ENCODE measurements around the gene RAB17. TPM values are rescaled to one million over a fixed set of nuclear protein-coding genes. Genes with fewer than 3 reads are reported as not detected.

The RAB17 gene
- total and polyA plus RNA-seq, 2 of the 4 experiments (the other 2 are of a cell fraction): 0.41 TPM; not detected in 1

DNA sequence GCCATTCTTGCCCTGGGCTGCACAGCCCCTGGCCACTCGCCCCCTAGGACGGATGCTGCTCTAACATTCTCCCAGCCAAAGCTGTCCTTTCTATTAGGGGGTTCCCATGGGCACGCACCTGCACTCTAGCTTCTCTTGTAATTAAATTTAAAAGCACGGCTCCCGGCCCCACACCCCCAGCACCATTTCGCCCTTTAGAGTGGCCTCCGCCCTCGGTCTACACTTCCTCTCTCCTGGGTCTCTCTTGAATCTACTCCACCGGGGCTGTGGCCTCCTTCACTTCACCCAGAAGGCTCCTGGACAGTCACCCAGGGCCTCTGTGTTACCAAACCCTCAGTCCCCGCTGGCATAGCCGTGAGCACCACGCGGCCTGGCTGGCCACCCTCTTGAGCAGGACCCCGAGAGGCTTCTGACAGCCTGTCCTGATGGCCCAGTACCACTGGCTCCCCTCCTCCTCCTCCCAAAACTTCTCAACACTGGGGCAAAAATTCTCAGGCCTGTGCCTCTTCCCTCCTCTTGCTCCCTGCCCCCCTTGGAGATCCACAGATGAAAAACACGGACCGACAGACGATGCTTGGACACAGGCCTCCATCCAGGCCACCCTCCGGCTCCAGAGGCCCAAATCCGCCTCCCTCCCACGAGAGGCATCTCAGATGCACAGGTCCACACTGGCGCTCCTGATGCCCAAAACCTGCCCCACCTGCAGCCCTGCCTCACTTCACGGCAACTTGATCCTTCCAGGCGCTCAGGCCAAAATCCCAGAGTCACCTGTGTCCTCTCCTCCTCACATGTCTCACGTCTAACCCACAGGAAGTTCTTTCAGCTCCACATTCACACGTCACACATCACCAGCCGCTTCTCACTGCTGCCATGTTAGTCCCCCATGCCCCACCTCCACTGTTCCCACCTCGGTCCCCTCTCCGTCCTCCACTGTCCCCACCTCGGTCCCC lies 6.9 kb upstream of the RAB17 start (continued):
- TF ChIP-seq RCOR1 (IDR thresholded peaks at IDR 0.05; ENCODE audit: insufficient replicate concordance, low read length) (no peak), POLR2A (IDR thresholded peaks at IDR 0.05; ENCODE audit: low read depth, low read length) (no peak)

DNA sequence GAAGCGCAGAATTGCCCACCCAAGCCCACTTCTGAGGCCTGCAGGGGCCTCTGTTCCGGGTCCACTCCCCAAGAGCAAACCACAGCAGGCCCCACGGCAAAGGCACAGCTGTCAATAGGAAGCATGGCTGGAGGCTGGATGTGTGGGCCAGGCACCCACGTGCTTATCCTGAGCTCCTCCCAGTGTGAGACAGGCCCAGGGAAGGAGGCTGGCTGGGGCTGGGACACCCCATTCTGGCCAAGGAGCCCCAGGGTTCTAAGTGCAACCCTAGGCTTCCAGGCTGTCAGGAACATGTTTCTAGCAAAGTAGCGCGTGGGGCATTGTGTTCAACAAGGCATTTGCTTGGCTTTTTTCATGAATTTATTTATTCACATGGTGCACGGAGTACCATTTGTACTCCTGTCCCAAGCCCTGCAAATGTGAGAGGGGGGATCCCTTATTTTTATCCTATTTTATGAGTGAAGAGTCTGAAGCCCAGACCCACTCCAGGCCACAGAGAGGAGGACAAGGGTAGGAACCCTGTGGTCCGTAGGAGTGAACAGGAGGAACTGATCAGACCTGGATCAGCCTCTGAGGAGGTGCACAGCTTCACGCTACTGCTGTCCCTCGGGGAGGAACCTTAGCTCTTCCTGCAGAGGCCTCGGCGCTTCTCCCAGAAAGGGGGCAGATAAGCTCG lies 6.1 kb upstream of the RAB17 start:
- ATAC-seq (ENCODE audit: low read depth): no peak

More for the DNA sequence above, 6.1 kb upstream of the RAB17 start:
- Histone ChIP-seq H2BK15ac (ENCODE audit: low read depth, low read length) (no peak overlapping the region), H2AK5ac (ENCODE audit: low read depth, low read length) (no peak overlapping the region), H2AK9ac (replicated peaks; ENCODE audit: low read depth, low read length, poor library complexity) (no peak overlapping the region), H3K4me1 (ENCODE audit: control insufficient read depth, insufficient read depth, low read length) (peaks cover 7% of the 10 kb centered on the region), H2BK20ac (ENCODE audit: low read depth, low read length) (no peak overlapping the region), H3K56ac (ENCODE audit: extremely low read depth, insufficient read depth, low read length) (no peak overlapping the region), H2BK5ac (ENCODE audit: low read depth, low read length, poor library complexity, severe bottlenecking) (no peak overlapping the region), H4K20me1 (ENCODE audit: insufficient read depth, low read length) (no peaks in the 10 kb centered on the region), H2AFZ (replicated peaks; ENCODE audit: low read length, poor library complexity) (peak overlapping the region; percentile 19), H3K27me3 (ENCODE audit: control insufficient read depth, insufficient read depth, low read length) (no peaks in the 10 kb centered on the region), H3K9ac (ENCODE audit: low read depth, low read length) (no peak overlapping the region), H3K4ac (ENCODE audit: low read depth, low read length) (no peak overlapping the region), H3K18ac (ENCODE audit: low read depth, low read length) (no peak overlapping the region), H4K5ac (ENCODE audit: low read depth, low read length) (no peak overlapping the region), H2BK120ac (ENCODE audit: low read depth, low read length) (no peak overlapping the region), H4K8ac (ENCODE audit: low read depth in 2 of 2, low read length in 2 of 2) (no peak overlapping the region), H3K4me3 (ENCODE audit: insufficient read depth, low read depth, low read length) (no peak overlapping the region), H3K23ac (ENCODE audit: low read depth, low read length) (no peak overlapping the region), H3K27ac (ENCODE audit: insufficient read depth, low read length) (no peak overlapping the region), H3K9me3 (ENCODE audit: control insufficient read depth, insufficient read depth, low read length) (no peaks in the 10 kb centered on the region), H3K79me1 (ENCODE audit: low read depth in 1 of 2, low read length in 2 of 2) (no peaks in the 10 kb centered on the region), H3K36me3 (ENCODE audit: control insufficient read depth, insufficient read depth, low read length) (no peaks in the 10 kb centered on the region), H3K14ac (replicated peaks; ENCODE audit: low read depth, low read length) (no peak overlapping the region), H3K9me1 (ENCODE audit: insufficient read depth, low read length) (0 out of 2 replicates have a peak, but pooled peaks cover 3% of the 10 kb centered on the region), H3K4me2 (ENCODE audit: low read depth, low read length) (no peak overlapping the region), H4K91ac (ENCODE audit: insufficient read depth, low read depth, low read length) (no peak overlapping the region)
- no TSS peak for BruUV-seq (replicated peaks)
- intact Hi-C loops (cut with micrococcal nuclease): no loop called here
- ChIA-PET CTCF (no interaction called here), POLR2A (ENCODE audit: unreplicated experiment) (no interaction called here)
- no peak for DNase-seq
- dilution Hi-C loops (cut with HindIII; ENCODE audit: low sequenced_read_pairs, unreplicated experiment): no loop called here
- WGBS, 2 experiments (ENCODE audit: extremely low coverage in 2 of 2, insufficient read length in 1 of 2): 85% methylated on average over 9 of the region's 13 CpGs; no CpG with 5 or more reads in 1 of the 2 experiments
- no peak for TF ChIP-seq RCOR1 (IDR thresholded peaks at IDR 0.05; ENCODE audit: insufficient replicate concordance, low read length)
- TF ChIP-seq, protein P1, sequence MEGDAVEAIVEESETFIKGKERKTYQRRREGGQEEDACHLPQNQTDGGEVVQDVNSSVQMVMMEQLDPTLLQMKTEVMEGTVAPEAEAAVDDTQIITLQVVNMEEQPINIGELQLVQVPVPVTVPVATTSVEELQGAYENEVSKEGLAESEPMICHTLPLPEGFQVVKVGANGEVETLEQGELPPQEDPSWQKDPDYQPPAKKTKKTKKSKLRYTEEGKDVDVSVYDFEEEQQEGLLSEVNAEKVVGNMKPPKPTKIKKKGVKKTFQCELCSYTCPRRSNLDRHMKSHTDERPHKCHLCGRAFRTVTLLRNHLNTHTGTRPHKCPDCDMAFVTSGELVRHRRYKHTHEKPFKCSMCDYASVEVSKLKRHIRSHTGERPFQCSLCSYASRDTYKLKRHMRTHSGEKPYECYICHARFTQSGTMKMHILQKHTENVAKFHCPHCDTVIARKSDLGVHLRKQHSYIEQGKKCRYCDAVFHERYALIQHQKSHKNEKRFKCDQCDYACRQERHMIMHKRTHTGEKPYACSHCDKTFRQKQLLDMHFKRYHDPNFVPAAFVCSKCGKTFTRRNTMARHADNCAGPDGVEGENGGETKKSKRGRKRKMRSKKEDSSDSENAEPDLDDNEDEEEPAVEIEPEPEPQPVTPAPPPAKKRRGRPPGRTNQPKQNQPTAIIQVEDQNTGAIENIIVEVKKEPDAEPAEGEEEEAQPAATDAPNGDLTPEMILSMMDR (conservative IDR thresholded peaks at IDR 0.05; ENCODE audit: low read depth, low read length): no peak
- in situ Hi-C loops (cut with MboI; ENCODE audit: low sequenced_read_pairs): no loop called here

Data from IMR-90 (cell line).